Uterus (tissue), 2 donors: ENCODE results near the gene TRAF2.

Source experiments
- CTCF ChIP-seq, 4 experiments: fragments of 200-600 bp in 2 of 4; fragments of 450-650 bp in 2 of 4; sonication (generic) in 2 of 4; IDR thresholded peaks; one replicate each; pipeline ENCODE4 v1.5.1; 2016 to 2019; ENCODE audit warnings: antibody characterized with exemption in 4 of 4, mild to moderate bottlenecking in 2 of 4, moderate library complexity in 1 of 4
- POLR2A ChIP-seq, 2 donors: fragments of 450-650 bp; IDR thresholded peaks; one replicate each; pipeline ENCODE4 v1.6.1; 2016; ENCODE audit warnings: antibody characterized with exemption in 2 of 2, mild to moderate bottlenecking in 1 of 2, moderate library complexity in 1 of 2

DNA sequence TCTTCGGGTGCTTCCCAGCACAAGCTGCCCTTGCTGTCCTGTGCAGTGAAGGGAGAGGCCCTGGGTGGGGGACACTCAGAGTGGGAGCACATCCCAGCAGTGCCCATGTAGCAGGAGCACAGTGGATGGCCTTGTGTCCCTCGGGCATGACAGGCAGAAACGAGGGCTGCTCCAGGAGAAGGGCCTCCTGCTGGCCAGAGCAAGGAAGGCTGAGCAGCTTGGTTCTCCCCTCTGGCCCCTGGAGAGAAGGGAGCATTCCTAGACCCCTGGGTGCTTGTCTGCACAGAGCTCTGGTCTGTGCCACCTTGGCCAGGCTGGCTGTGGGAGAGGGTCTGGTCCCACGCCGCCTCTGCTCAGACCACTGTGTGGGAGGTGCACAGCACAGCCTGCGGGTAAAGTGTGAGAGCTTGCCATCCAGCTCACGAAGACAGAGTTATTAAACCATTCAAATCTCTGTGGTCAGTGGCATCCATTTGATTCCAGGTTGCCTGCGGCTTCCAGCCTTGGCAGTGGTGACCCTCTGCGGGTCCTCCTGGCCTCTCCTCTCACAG is 39.9 kb downstream of the TRAF2 start:
- no peak for TF ChIP-seq CTCF (IDR thresholded peaks at IDR 0.05)
- TF ChIP-seq POLR2A (IDR thresholded peaks at IDR 0.05) = no peak
